OCI-LY3 (cell line): ENCODE measurements around the gene ARHGEF4.

ENCODE experiments used
- CTCF ChIP-seq: fragments of 200-600, 300-600 bp; sonication (generic); IDR thresholded peaks from 2 replicates; pipeline ENCODE4 v1.5.1; 2014; ENCODE audit warnings: antibody characterized with exemption, low read length, low read depth
- EZH2phosphoT487 ChIP-seq: fragments of 200-600 bp; shearing (Covaris generic); IDR thresholded peaks from 2 replicates; pipeline ENCODE4 v1.6.1; 2018; ENCODE audit warnings: antibody characterized with exemption, mixed run types, low read depth

DNA sequence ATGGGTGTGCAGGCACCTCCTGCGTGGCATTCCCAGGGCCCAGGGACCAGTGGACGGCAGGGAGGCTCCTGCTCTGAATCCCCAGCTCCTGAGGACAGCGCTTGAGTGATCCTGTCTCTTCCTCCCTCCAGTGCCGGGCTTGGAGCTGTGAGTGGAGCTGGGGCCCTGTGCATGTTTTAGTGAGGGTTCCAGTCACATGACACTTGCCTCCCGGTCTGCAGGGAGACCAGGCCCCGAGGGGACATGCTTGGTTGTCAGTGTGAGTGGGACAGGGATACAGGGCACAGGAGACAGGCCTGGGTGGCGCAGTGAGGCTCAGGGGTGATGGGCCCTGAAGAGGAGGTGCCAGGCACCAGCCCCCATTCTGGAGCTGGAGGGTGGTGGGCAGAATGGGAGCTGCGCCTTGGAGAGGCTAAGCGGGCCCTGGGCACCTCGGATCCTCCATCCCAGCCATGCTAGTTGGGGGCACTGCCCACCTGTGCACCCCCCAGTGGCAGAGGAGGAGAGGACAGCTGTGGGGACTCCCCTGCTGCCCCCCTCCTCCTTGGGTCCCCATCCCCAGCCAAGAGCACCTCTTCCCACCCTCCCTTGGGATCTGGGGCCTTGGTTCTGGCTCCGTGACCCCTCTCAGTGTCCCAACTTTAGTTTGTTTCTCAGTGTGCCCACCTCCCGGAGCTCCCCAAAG, 12.0 kb downstream of the ARHGEF4 start:
- TF ChIP-seq EZH2phosphoT487 (no peak), CTCF (peak; percentile 12; the same call in 1 of the 2 replicates)
